Naive thymus-derived CD8-positive, alpha-beta T cell (primary cell): ENCODE measurements around the gene TWSG1. TPM values are rescaled to one million over a fixed set of nuclear protein-coding genes. Genes with fewer than 3 reads are reported as not detected.
"Not testable (repeated sequence)": the region's sequence is repeated elsewhere in the genome, so short reads cannot be mapped to it uniquely, and the experiment has no call there.

Experiments
- ATAC-seq, 2 donors: fragments of 150-1000 bp; cut with Tn5 transposase in 1 of 2; sonication (Bioruptor Pico), chemical (Tn5 transposase) in 1 of 2; 1 replicate in 1 of 2; 2 replicates in 1 of 2; pipeline ENCODE4 v1.10.0; 2021; ENCODE audit warnings: mild to moderate bottlenecking in 2 of 2, moderate library complexity in 2 of 2
- POLR2A ChIA-PET: fragments of 350-600 bp; sonication (Branson Sonifier 250); formaldehyde crosslinking; loops from one replicate; lab custom pipeline; 2021; ENCODE audit warnings: antibody characterized with exemption; lab: Charles Lee
- DNase-seq, 10 donors: peaks; one replicate each; pipeline versions ENCODE4 v3.0.0 to v3.0.0-alpha.2; 2020 to 2022
- H3K27ac Mint-ChIP-seq, 10 donors: one replicate each; pipeline ENCODE4 v1.8.0; 2020 to 2022; ENCODE audit warnings: mild to moderate bottlenecking in 10 of 10, mixed read lengths in 10 of 10, moderate library complexity in 4 of 10, inconsistent platforms in 1 of 10
- H3K27me3 Mint-ChIP-seq, 5 donors: one replicate each; pipeline ENCODE4 v1.8.0; 2021 to 2022; ENCODE audit warnings: mixed read lengths in 5 of 5
- H3K36me3 Mint-ChIP-seq, 3 donors: one replicate each; pipeline ENCODE4 v1.8.0; 2020 to 2022; ENCODE audit warnings: mixed read lengths in 3 of 3, mild to moderate bottlenecking in 2 of 3, inconsistent platforms in 1 of 3
- H3K4me1 Mint-ChIP-seq, 4 donors: one replicate each; pipeline ENCODE4 v1.8.0; 2021 to 2022; ENCODE audit warnings: mixed read lengths in 4 of 4
- H3K4me3 Mint-ChIP-seq, 10 donors: one replicate each; pipeline ENCODE4 v1.8.0; 2020 to 2022; ENCODE audit warnings: mild to moderate bottlenecking in 10 of 10, mixed read lengths in 10 of 10, moderate library complexity in 6 of 10, inconsistent platforms in 1 of 10
- H3K9me3 Mint-ChIP-seq, 9 donors: one replicate each; pipeline ENCODE4 v1.8.0; 2020 to 2022; ENCODE audit warnings: mixed read lengths in 9 of 9, mild to moderate bottlenecking in 3 of 9, inconsistent platforms in 1 of 9, moderate library complexity in 1 of 9
- polyA plus RNA-seq, 3 donors: library from polyadenylated mRNA; unstranded; fragments of 300-500 nt; fragmentation: Illumina TruSeq; gene quantifications; one replicate each; pipeline ENCODE4 v1.2.3, GENCODE V29; 2021
- total RNA-seq, 8 experiments: library from RNA in 2 of 8; stranded (reverse) in 2 of 8; gene quantifications; one replicate each; pipeline ENCODE4 v1.2.3 and lab custom pipeline; 2021 to 2026

TWSG1 gene
- total and polyA plus RNA-seq, 5 experiments from 2014 or later = 4.0 to 9.8 (median 6.1) TPM

GRCh38 chr18:9433671-9434121 is 99.1 kb downstream of the TWSG1 start:
- Mint-ChIP-seq H3K27me3 (peaks cover 0 to 11% (median 5%) of the 10 kb centered on the region in 5 donors), H3K9me3 (peaks cover 0 to 7% (median 0%) of the 10 kb centered on the region in 9 donors), H3K27ac (peak overlapping the region in 1 of 10 donors; percentile 38), H3K36me3 (peaks cover 0 to 10% (median 4%) of the 10 kb centered on the region in 3 donors), H3K4me3 (peak overlapping the region in 7 of 10 donors; percentile 14 to 66 (median 49)), H3K4me1 (peaks cover 6 to 15% (median 11%) of the 10 kb centered on the region in 4 donors)
- ATAC-seq = no peak
- no peak for DNase-seq
- POLR2A ChIA-PET = no interaction called here

GRCh38 chr18:9434122-9434701 is 99.6 kb downstream of the TWSG1 start:
- ATAC-seq (no peak), DNase-seq (no peak)
- Mint-ChIP-seq H3K9me3 (peaks cover 0 to 7% (median 0%) of the 10 kb centered on the region in 9 donors), H3K36me3 (peaks cover 0 to 10% (median 4%) of the 10 kb centered on the region in 3 donors), H3K4me3 (peak overlapping the region in 6 of 10 donors; percentile 36 to 66 (median 42)), H3K4me1 (peaks cover 6 to 15% (median 11%) of the 10 kb centered on the region in 4 donors), H3K27me3 (peaks cover 0 to 11% (median 5%) of the 10 kb centered on the region in 5 donors), H3K27ac (no peak overlapping the region)
- POLR2A ChIA-PET = no interaction called here

GRCh38 chr18:9435041-9435440 is 100.5 kb downstream of the TWSG1 start:
- peaks cover 0 to 7% (median 0%) of the 10 kb centered on the region in 9 donors for H3K9me3 Mint-ChIP-seq
- H3K36me3 Mint-ChIP-seq = peaks cover 0 to 10% (median 4%) of the 10 kb centered on the region in 3 donors
- POLR2A ChIA-PET = no interaction called here
- H3K27ac Mint-ChIP-seq = no peak overlapping the region
- no peak overlapping the region for H3K4me3 Mint-ChIP-seq
- ATAC-seq = no peak
- peaks cover 0 to 11% (median 5%) of the 10 kb centered on the region in 5 donors for H3K27me3 Mint-ChIP-seq
- peaks cover 6 to 15% (median 11%) of the 10 kb centered on the region in 4 donors for H3K4me1 Mint-ChIP-seq
- no peak for DNase-seq

GRCh38 chr18:9436206-9436929 is 101.8 kb downstream of the TWSG1 start:
- POLR2A ChIA-PET = no interaction called here
- Mint-ChIP-seq H3K27me3 (peaks cover 0 to 11% (median 5%) of the 10 kb centered on the region in 5 donors), H3K4me1 (peaks cover 6 to 15% (median 11%) of the 10 kb centered on the region in 4 donors), H3K9me3 (no peaks in the 10 kb centered on the region), H3K27ac (no peak overlapping the region), H3K4me3 (no peak overlapping the region), H3K36me3 (peaks cover 0 to 5% (median 0%) of the 10 kb centered on the region in 3 donors)
- no peak for ATAC-seq
- no peak for DNase-seq

GRCh38 chr18:9437021-9437437 is 102.5 kb downstream of the TWSG1 start:
- POLR2A ChIA-PET = no interaction called here

GRCh38 chr18:9437672-9438071 is 103.1 kb downstream of the TWSG1 start:
- ATAC-seq = no peak

More at GRCh38 chr18:9437021-9437437, 102.5 kb downstream of the TWSG1 start:
- Mint-ChIP-seq H3K9me3 (no peaks in the 10 kb centered on the region), H3K27ac (no peak overlapping the region), H3K36me3 (peaks cover 0 to 5% (median 0%) of the 10 kb centered on the region in 3 donors), H3K4me1 (peaks cover 6 to 15% (median 11%) of the 10 kb centered on the region in 4 donors), H3K4me3 (no peak overlapping the region), H3K27me3 (peaks cover 0 to 11% (median 5%) of the 10 kb centered on the region in 5 donors)
- ATAC-seq = no peak
- DNase-seq = no peak

GRCh38 chr18:9441061-9441460 is 106.5 kb downstream of the TWSG1 start:
- no peak overlapping the region for H3K4me3 Mint-ChIP-seq
- no peaks in the 10 kb centered on the region for H3K36me3 Mint-ChIP-seq
- no peak overlapping the region for H3K27ac Mint-ChIP-seq
- no peak for DNase-seq
- no peak for ATAC-seq
- peaks cover 0 to 7% (median 0%) of the 10 kb centered on the region in 5 donors for H3K27me3 Mint-ChIP-seq
- POLR2A ChIA-PET = no interaction called here
- H3K4me1 Mint-ChIP-seq = no peaks in the 10 kb centered on the region
- peaks cover 0 to 3% (median 0%) of the 10 kb centered on the region in 9 donors for H3K9me3 Mint-ChIP-seq

More at GRCh38 chr18:9437672-9438071, 103.1 kb downstream of the TWSG1 start:
- H3K36me3 Mint-ChIP-seq = peaks cover 0 to 5% (median 0%) of the 10 kb centered on the region in 3 donors
- no peaks in the 10 kb centered on the region for H3K9me3 Mint-ChIP-seq
- H3K27me3 Mint-ChIP-seq = peaks cover 0 to 11% (median 5%) of the 10 kb centered on the region in 5 donors
- POLR2A ChIA-PET = no interaction called here
- H3K4me1 Mint-ChIP-seq = peaks cover 6 to 15% (median 11%) of the 10 kb centered on the region in 4 donors
- H3K27ac Mint-ChIP-seq = no peak overlapping the region
- no peak for DNase-seq
- no peak overlapping the region for H3K4me3 Mint-ChIP-seq

- Mint-ChIP-seq H3K27ac (no peak overlapping the region), H3K27me3 (peaks cover 0 to 9% (median 2%) of the 10 kb centered on the region in 5 donors), H3K36me3 (peaks cover 0 to 16% (median 3%) of the 10 kb centered on the region in 3 donors), H3K4me3 (no peak overlapping the region), H3K9me3 (peaks cover 0 to 22% (median 17%) of the 10 kb centered on the region in 9 donors), H3K4me1 (no peaks in the 10 kb centered on the region)
- no peak for DNase-seq
- no peak for ATAC-seq
- POLR2A ChIA-PET = no interaction called here
These were observed 110.0 kb downstream of the TWSG1 start for GRCh38 chr18:9444549-9444948.

- POLR2A ChIA-PET = no interaction called here
- ATAC-seq = no peak
- no peak overlapping the region for H3K4me3 Mint-ChIP-seq
- DNase-seq = no peak
- no peak overlapping the region for H3K27ac Mint-ChIP-seq
- peaks cover 0 to 16% (median 3%) of the 10 kb centered on the region in 3 donors for H3K36me3 Mint-ChIP-seq
- H3K4me1 Mint-ChIP-seq = no peaks in the 10 kb centered on the region
- H3K9me3 Mint-ChIP-seq = peaks cover 0 to 22% (median 17%) of the 10 kb centered on the region in 9 donors
- H3K27me3 Mint-ChIP-seq = peaks cover 0 to 19% (median 10%) of the 10 kb centered on the region in 5 donors
These were observed 112.3 kb downstream of the TWSG1 start for GRCh38 chr18:9446839-9447238.

GRCh38 chr18:9447334-9447733 is 112.8 kb downstream of the TWSG1 start:
- POLR2A ChIA-PET = no interaction called here
- peaks cover 0 to 19% (median 10%) of the 10 kb centered on the region in 5 donors for H3K27me3 Mint-ChIP-seq

GRCh38 chr18:9449600-9450414 is 115.2 kb downstream of the TWSG1 start:
- POLR2A ChIA-PET = no interaction called here
- Mint-ChIP-seq H3K4me1 (peaks cover 2 to 8% (median 6%) of the 10 kb centered on the region in 4 donors), H3K9me3 (peaks cover 0 to 25% (median 20%) of the 10 kb centered on the region in 9 donors), H3K36me3 (peaks cover 0 to 20% (median 7%) of the 10 kb centered on the region in 3 donors), H3K27me3 (peaks cover 0 to 19% (median 10%) of the 10 kb centered on the region in 5 donors), H3K27ac (no peak overlapping the region), H3K4me3 (no peak overlapping the region)
- ATAC-seq = no peak
- no peak for DNase-seq

More at GRCh38 chr18:9447334-9447733, 112.8 kb downstream of the TWSG1 start:
- DNase-seq (no peak), ATAC-seq (no peak)
- Mint-ChIP-seq H3K36me3 (peaks cover 0 to 16% (median 3%) of the 10 kb centered on the region in 3 donors), H3K4me1 (no peaks in the 10 kb centered on the region), H3K9me3 (peaks cover 0 to 22% (median 17%) of the 10 kb centered on the region in 9 donors), H3K27ac (no peak overlapping the region), H3K4me3 (no peak overlapping the region)

- ATAC-seq, POLR2A ChIA-PET, H3K27ac Mint-ChIP-seq, DNase-seq, H3K4me1 Mint-ChIP-seq, H3K4me3 Mint-ChIP-seq: not testable (repeated sequence)
- Mint-ChIP-seq H3K27me3 (peaks cover 0 to 19% (median 9%) of the 10 kb centered on the region in 5 donors), H3K9me3 (peaks cover 0 to 34% (median 22%) of the 10 kb centered on the region in 9 donors), H3K36me3 (peaks cover 0 to 25% (median 10%) of the 10 kb centered on the region in 3 donors)
These were observed 116.3 kb downstream of the TWSG1 start for GRCh38 chr18:9450920-9451319.
